GM21423 (cell line): Measurements from ENCODE around the gene P3H2.

Experiments
- ATAC-seq: cut with Tn5 transposase; IDR thresholded peaks from one replicate; pipeline ENCODE4 v1.9.1; 2021; ENCODE audit warnings: mild to moderate bottlenecking, moderate library complexity; ENCODE audit not compliant: unreplicated experiment

P3H2 gene

GRCh38 chr3:190058521-190059241 is 62.0 kb downstream of the P3H2 start:
- no peak for ATAC-seq

GRCh38 chr3:190056742-190057141 is 64.0 kb downstream of the P3H2 start:
- ATAC-seq = no peak

- ATAC-seq = no peak
Measured at GRCh38 chr3:190055773-190056172, 64.9 kb downstream of the P3H2 start.

- ATAC-seq = no peak
Measured at GRCh38 chr3:190053919-190054672, 66.6 kb downstream of the P3H2 start.

- no peak for ATAC-seq
Measured at GRCh38 chr3:190051641-190052040, 69.1 kb downstream of the P3H2 start.

- no peak for ATAC-seq
Measured at GRCh38 chr3:190048932-190049441, 71.7 kb downstream of the P3H2 start.

GRCh38 chr3:190044974-190045373 is 75.7 kb downstream of the P3H2 start:
- ATAC-seq = no peak

- ATAC-seq = no peak
Measured at GRCh38 chr3:190044142-190044541, 76.6 kb downstream of the P3H2 start.

- no peak for ATAC-seq
Measured at GRCh38 chr3:190043741-190044140, 77.0 kb downstream of the P3H2 start.

- ATAC-seq = no peak
Measured at GRCh38 chr3:190042558-190042957, 78.1 kb downstream of the P3H2 start.

- ATAC-seq = no peak
Measured at GRCh38 chr3:190041333-190042041, 79.2 kb downstream of the P3H2 start.

- no peak for ATAC-seq
Measured at GRCh38 chr3:190040145-190040544, 80.6 kb downstream of the P3H2 start.

- no peak for ATAC-seq
Measured at GRCh38 chr3:190038050-190038933, 82.4 kb downstream of the P3H2 start.

- ATAC-seq = no peak
Measured at GRCh38 chr3:190036631-190037030, 84.1 kb downstream of the P3H2 start.

GRCh38 chr3:190034446-190034845 is 86.3 kb downstream of the P3H2 start:
- no peak for ATAC-seq

- no peak for ATAC-seq
Measured at GRCh38 chr3:190032923-190033322, 87.8 kb downstream of the P3H2 start.

GRCh38 chr3:190031887-190032752 is 88.6 kb downstream of the P3H2 start:
- no peak for ATAC-seq

GRCh38 chr3:190027116-190027515 is 93.6 kb downstream of the P3H2 start:
- ATAC-seq = no peak

- no peak for ATAC-seq
Measured at GRCh38 chr3:190026154-190026553, 94.5 kb downstream of the P3H2 start.

GRCh38 chr3:190024912-190025311 is 95.8 kb downstream of the P3H2 start:
- ATAC-seq = peak; percentile 58
